HEK293T (cell line): ENCODE data around the gene ELP2.

ENCODE experiments used
- BHLHE40 ChIP-seq: fragments of 450-650 bp; IDR thresholded peaks from 2 replicates; pipeline ENCODE4 v1.6.1; 2016; ENCODE audit warnings: mild to moderate bottlenecking, moderate library complexity, borderline replicate concordance
- FOXA1 ChIP-seq: fragments of 450-650 bp; IDR thresholded peaks from 2 replicates; pipeline ENCODE4 v1.6.1; 2016; ENCODE audit warnings: mild to moderate bottlenecking
- HDGF ChIP-seq: fragments of 450-650 bp; IDR thresholded peaks from 2 replicates; pipeline ENCODE4 v1.6.1; 2017; ENCODE audit warnings: antibody characterized with exemption, borderline replicate concordance
- L3MBTL2 ChIP-seq: fragments of 450-650 bp; conservative IDR thresholded peaks from 2 replicates; pipeline ENCODE4 v1.6.1; 2016; ENCODE audit warnings: mild to moderate bottlenecking
- SP1 ChIP-seq: fragments of 450-650 bp; IDR thresholded peaks from 2 replicates; pipeline ENCODE4 v1.6.1; 2017
- TARDBP ChIP-seq: fragments of 450-650 bp; IDR thresholded peaks from 2 replicates; pipeline ENCODE4 v1.6.1; 2016
- ZNF384 ChIP-seq: fragments of 450-650 bp; IDR thresholded peaks from 2 replicates; pipeline ENCODE4 v1.6.1; 2016
- TF ChIP-seq, protein P1 (sequence below): fragments of 450-650 bp; IDR thresholded peaks from 2 replicates; pipeline ENCODE4 v1.6.1; 2016

DNA sequence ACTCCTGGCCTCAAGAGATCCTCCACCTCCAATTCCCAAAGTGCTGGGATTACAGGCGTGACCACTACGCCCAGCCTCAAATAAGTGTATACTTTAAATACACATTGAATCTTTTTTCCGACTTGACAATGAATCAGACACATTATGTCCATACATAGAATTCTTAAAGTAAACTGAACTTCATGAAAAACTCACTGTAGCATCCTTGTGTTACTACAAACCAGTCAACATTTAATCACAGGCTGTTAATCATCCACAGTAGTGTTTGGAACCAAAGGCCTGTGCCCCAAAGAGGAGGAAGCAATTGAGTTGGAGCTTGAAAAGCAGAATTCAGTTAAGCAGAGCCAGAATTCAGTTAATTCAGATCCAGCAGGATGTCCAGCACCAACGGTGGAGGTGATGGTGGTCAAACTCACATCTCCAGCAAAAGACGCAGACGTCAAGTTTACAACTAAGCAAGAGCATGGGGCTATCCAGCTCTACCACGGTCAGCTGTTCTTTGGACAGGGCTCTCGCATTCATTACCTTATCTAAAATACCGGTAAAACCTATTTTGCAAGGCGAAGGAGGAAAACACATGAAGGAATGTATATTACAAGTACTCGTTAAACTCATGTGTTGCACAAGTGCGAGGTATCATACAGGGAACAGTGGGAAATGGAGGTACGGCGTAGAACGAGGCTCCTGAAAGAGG is 1.7 kb upstream of the ELP2 start:
- no peak for TF ChIP-seq FOXA1
- TF ChIP-seq ZNF384: no peak
- no peak for TF ChIP-seq SP1
- TF ChIP-seq L3MBTL2: peak; percentile 56
- no peak for TF ChIP-seq HDGF
- TF ChIP-seq, protein P1, sequence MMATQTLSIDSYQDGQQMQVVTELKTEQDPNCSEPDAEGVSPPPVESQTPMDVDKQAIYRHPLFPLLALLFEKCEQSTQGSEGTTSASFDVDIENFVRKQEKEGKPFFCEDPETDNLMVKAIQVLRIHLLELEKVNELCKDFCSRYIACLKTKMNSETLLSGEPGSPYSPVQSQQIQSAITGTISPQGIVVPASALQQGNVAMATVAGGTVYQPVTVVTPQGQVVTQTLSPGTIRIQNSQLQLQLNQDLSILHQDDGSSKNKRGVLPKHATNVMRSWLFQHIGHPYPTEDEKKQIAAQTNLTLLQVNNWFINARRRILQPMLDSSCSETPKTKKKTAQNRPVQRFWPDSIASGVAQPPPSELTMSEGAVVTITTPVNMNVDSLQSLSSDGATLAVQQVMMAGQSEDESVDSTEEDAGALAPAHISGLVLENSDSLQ: 0 out of 2 replicates have a peak, but pooled peaks have one; percentile 9
- no peak for TF ChIP-seq BHLHE40
- TF ChIP-seq TARDBP: no peak
